ENCODE data around the gene APBA3.
"Not testable (repeated sequence)": the region's sequence is repeated elsewhere in the genome, so short reads cannot be mapped to it uniquely, and the experiment has no call there.

The APBA3 gene

GRCh38 chr19:3770136-3770999, 8.9 kb upstream of the APBA3 start:
- no peak for DNase-seq

- DNase-seq = no peak
These were observed 8.0 kb upstream of the APBA3 start for GRCh38 chr19:3769494-3769893.

- no peak for DNase-seq
These were observed 7.2 kb upstream of the APBA3 start for GRCh38 chr19:3768748-3769099.

GRCh38 chr19:3768015-3768747, 6.7 kb upstream of the APBA3 start:
- DNase-seq = no peak

- no peak for DNase-seq
These were observed 5.6 kb upstream of the APBA3 start for GRCh38 chr19:3767050-3767449.

- DNase-seq = no peak
These were observed 5.0 kb upstream of the APBA3 start for GRCh38 chr19:3766520-3766919.

GRCh38 chr19:3765757-3766156, 4.3 kb upstream of the APBA3 start:
- not testable (repeated sequence) for DNase-seq

- no peak for DNase-seq
These were observed 3.6 kb upstream of the APBA3 start for GRCh38 chr19:3765121-3765520.

GRCh38 chr19:3762501-3763459, 1.3 kb upstream of the APBA3 start, which contains the start of gene MRPL54:
TSS of gene MRPL54 (plus strand) at chr19:3762682. CDS start at chr19:3762701, 19 bp downstream.
- peak; percentile 98 for DNase-seq

- no peak for DNase-seq
These were observed 610 bp upstream of the APBA3 start for GRCh38 chr19:3762130-3762473.

- no peak for DNase-seq
These were observed 576 bp downstream of the APBA3 start for GRCh38 chr19:3760871-3761361.

GRCh38 chr19:3759482-3760254, 1.8 kb downstream of the APBA3 start:
- no peak for DNase-seq

GRCh38 chr19:3758297-3758696, 3.2 kb downstream of the APBA3 start:
- not testable (repeated sequence) for DNase-seq

GRCh38 chr19:3757705-3758104, 3.8 kb downstream of the APBA3 start:
- DNase-seq = not testable (repeated sequence)

GRCh38 chr19:3753631-3754410, 7.7 kb downstream of the APBA3 start:
- DNase-seq = no peak

- DNase-seq = no peak
These were observed 9.0 kb downstream of the APBA3 start for GRCh38 chr19:3752492-3752891.

GRCh38 chr19:3751236-3751635, 10.3 kb downstream of the APBA3 start:
- no peak for DNase-seq

- no peak for DNase-seq
These were observed 11.3 kb downstream of the APBA3 start for GRCh38 chr19:3750211-3750610.

GRCh38 chr19:3748965-3749364, 12.5 kb downstream of the APBA3 start:
- no peak for DNase-seq

- no peak for DNase-seq
These were observed 15.0 kb downstream of the APBA3 start for GRCh38 chr19:3746371-3747056.
